Neural progenitor cell (in vitro differentiated cells): ENCODE data around the gene SRPK3.

Experiments
- EZH2 ChIP-seq: fragments of 200-600 bp; sonication (generic); IDR thresholded peaks from 2 replicates; pipeline ENCODE4 v1.6.1; 2017; ENCODE audit warnings: antibody characterized with exemption, mild to moderate bottlenecking, moderate library complexity
- TF ChIP-seq, protein P1 (sequence below): fragments of 200-600 bp; sonication (generic); IDR thresholded peaks from 2 replicates; pipeline ENCODE4 v1.5.1; 2017; ENCODE audit warnings: antibody characterized with exemption, mild to moderate bottlenecking

DNA sequence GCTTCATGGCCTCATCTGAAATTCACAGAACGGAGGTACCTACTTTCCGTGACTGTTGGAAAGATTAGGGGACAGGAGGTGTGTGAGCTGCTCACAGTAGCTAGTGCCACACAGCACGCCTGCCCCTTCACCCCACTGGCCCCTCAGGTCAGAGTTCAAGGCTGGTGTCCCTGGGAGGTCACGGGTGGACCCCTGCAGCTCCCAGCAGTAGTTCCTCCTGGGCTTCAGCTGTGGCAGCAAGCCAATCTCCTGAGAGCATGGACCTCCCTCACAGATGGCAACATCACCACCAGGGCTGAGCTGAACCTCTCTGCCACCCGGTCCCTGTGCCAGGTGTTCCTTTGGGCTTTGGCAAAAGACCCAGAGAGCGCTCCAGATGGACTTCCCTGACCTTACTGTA lies 11.5 kb downstream of the SRPK3 start:
- TF ChIP-seq, protein P1, sequence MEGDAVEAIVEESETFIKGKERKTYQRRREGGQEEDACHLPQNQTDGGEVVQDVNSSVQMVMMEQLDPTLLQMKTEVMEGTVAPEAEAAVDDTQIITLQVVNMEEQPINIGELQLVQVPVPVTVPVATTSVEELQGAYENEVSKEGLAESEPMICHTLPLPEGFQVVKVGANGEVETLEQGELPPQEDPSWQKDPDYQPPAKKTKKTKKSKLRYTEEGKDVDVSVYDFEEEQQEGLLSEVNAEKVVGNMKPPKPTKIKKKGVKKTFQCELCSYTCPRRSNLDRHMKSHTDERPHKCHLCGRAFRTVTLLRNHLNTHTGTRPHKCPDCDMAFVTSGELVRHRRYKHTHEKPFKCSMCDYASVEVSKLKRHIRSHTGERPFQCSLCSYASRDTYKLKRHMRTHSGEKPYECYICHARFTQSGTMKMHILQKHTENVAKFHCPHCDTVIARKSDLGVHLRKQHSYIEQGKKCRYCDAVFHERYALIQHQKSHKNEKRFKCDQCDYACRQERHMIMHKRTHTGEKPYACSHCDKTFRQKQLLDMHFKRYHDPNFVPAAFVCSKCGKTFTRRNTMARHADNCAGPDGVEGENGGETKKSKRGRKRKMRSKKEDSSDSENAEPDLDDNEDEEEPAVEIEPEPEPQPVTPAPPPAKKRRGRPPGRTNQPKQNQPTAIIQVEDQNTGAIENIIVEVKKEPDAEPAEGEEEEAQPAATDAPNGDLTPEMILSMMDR, result no peak
- no peak for TF ChIP-seq EZH2
